ENCODE results near the gene PARD3. TPM values are rescaled to one million over a fixed set of nuclear protein-coding genes. Genes with fewer than 3 reads are reported as not detected.
A peak's percentile ranks its signal among the peaks of the same experiment; 100 is the strongest.

The PARD3 gene
- polyA plus RNA-seq (2012; ENCODE audit: insufficient read length, low read depth), result 28.3 TPM

DNA sequence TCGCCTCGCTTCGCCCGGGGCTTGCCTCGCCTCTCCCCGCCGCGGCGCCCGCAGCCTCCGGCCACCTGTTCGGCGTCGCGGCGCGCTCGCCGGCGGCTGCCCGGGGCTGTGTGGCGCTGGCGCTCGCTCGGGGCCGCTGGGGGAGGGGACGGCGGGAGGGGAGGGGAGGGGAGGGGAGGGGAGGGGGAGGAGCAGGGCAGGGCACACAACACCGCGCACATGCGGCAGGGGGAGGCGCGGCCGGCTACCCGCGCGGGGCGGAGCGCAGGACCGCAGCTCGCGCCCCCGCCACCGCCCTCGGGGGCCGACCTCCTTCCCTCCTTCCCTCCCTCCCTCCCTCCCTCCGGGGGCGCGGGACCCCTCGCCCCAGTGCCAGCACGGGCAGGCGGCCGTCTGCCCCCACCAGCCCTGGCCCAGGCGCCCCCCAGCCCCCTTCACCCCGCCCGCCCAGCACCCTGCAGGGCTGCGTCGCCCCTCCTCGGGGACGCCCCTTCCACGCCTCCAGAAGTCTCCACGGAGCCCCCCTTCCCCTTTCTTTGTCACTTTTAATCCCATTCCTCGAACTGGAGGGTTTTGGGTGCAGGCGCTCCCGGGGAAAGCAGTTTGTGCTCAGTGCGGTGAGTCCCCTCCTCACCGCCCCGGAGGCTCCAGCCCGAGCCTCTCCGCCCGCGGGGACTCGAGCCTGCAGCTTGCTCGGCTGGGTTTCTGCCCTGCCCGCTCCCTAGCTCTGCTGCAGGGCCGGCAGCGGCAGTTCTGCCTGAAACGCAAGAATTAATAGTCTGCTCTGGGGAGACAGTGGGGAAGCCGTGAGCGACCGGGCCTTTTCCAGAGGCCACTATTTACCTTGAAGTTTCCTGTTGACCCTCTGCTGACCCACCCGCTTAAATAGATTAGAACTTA is at the start of gene PARD3:
TSS of gene PARD3 (minus strand) at position 112 of the 900 bp plus-strand sequence. CDS start 301 bp downstream, outside the sequence.
- TF ChIP-seq SIN3A (IDR thresholded peaks at IDR 0.05; ENCODE audit: borderline replicate concordance, insufficient read depth, low read length) (no peak), FOXP2 (optimal IDR thresholded peaks at IDR 0.05; ENCODE audit: borderline replicate concordance, extremely low read depth, extremely low read length, insufficient read depth) (peak; percentile 76), TAF1 (IDR thresholded peaks at IDR 0.05; ENCODE audit: borderline replicate concordance, insufficient read depth, low read length) (no peak)

DNA sequence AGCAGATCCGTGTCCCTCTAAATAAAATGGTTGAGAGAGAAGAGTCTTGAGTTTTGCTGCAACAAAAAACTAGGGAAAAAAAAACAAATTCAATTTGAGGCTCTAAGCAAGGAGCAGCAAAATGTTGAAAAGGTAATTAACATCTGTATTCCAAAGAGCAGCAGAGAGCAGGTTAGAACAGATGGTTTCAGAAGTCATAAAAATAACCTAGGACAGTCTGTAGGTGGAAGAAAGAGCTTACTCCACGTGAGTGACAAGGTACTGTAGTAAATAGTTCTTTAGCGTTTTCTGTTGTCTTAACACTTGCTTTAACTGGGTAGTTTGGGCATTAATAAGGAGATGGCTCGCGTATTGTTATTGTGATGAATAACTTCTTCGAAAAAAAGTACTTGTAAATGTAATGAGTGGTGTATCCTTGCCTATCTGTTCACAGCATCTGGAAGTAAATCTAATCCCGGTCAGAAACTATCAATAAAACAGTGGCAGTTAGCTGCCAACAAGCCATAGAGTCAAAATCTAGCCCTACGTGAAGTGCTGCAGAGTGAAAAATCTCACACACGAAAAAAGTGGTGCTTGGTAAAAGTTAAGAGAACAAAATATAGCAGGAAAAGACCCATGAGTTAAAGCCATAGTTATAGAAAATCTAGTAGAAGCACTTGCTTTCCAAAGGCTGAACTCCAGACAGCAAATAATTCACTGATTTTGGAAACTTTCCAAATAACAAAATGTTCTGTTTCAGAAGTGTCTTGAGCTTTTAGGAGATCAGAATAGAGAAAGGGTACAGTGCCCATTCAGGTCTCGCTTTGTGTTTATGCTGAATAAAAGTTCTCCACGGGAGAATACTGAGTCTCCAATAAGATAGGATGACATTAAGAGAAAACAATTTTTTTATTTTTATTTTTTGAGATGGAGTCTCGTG is 49.3 kb upstream of the PARD3 start:
- TF ChIP-seq FOXP2 (optimal IDR thresholded peaks at IDR 0.05; ENCODE audit: borderline replicate concordance, extremely low read depth, extremely low read length, insufficient read depth) (no peak), TAF1 (IDR thresholded peaks at IDR 0.05; ENCODE audit: borderline replicate concordance, insufficient read depth, low read length) (no peak), REST (IDR thresholded peaks at IDR 0.05; ENCODE audit: insufficient read depth in 1 of 2, low read depth in 2 of 2, low read length in 2 of 2) (no peak), POLR2AphosphoS5 (IDR thresholded peaks at IDR 0.05; ENCODE audit: low read depth, low read length) (no peak), SIN3A (IDR thresholded peaks at IDR 0.05; ENCODE audit: borderline replicate concordance, insufficient read depth, low read length) (no peak)

DNA sequence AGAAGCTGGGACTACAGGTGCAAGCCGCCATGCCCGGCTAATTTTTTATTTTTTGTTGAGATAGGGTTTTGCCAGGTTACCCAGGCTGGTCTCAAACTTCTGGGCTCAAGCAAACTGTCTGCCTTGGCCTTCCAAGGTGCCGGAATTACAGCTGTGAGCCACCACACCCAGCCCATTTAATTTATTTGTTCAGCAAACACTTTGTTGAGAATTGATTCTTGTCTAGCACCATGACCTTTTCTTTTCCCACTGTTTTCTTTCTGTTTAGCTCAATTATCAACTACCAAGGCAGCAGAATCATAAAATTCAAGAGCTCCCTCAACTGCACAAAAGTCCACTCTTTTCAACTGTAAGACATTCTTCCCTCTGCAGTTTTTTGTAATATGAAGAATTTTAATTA is 47.8 kb upstream of the PARD3 start:
- TF ChIP-seq FOXP2 (optimal IDR thresholded peaks at IDR 0.05; ENCODE audit: borderline replicate concordance, extremely low read depth, extremely low read length, insufficient read depth), result no peak
- TF ChIP-seq POLR2AphosphoS5 (IDR thresholded peaks at IDR 0.05; ENCODE audit: low read depth, low read length), result no peak
- no peak for TF ChIP-seq REST (IDR thresholded peaks at IDR 0.05; ENCODE audit: insufficient read depth in 1 of 2, low read depth in 2 of 2, low read length in 2 of 2)
- TF ChIP-seq TAF1 (IDR thresholded peaks at IDR 0.05; ENCODE audit: borderline replicate concordance, insufficient read depth, low read length), result no peak

DNA sequence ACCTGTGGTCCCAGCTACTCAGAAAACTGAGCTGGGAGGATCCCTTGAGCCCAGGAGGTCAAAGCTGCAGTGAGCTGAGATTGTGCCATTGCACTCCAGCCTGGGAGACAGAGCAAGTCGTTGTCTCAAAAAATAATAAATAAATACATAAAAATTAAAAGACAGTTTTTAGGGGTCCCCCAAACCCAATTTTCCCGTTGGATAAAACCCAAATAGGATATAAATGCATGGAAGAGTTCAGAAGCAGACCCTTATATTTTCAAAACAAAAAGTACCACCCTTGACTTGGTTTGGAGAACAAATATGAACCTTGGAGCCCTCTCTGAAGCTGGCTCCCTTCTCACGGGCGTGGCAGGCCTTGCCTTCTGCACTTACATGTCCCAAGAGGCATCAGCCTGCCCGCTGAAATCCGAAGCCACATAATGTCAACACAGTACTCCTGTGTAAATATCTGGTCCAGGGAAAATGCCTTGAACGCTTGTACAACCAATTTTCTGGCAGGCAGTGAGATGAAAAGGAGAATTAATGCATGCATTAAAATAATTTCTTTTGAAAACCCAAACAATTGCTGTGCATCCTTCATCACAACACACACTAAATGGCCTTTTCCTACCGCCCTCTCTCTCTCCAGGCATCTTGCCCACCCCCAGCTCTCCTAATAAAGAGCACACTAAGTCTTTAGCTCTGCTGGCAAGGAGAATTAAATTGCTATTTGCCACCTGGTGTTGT is 46.4 kb upstream of the PARD3 start:
- TF ChIP-seq FOXP2 (optimal IDR thresholded peaks at IDR 0.05; ENCODE audit: borderline replicate concordance, extremely low read depth, extremely low read length, insufficient read depth) (no peak), TAF1 (IDR thresholded peaks at IDR 0.05; ENCODE audit: borderline replicate concordance, insufficient read depth, low read length) (no peak), REST (IDR thresholded peaks at IDR 0.05; ENCODE audit: insufficient read depth in 1 of 2, low read depth in 2 of 2, low read length in 2 of 2) (no peak), SIN3A (IDR thresholded peaks at IDR 0.05; ENCODE audit: borderline replicate concordance, insufficient read depth, low read length) (no peak), POLR2AphosphoS5 (IDR thresholded peaks at IDR 0.05; ENCODE audit: low read depth, low read length) (no peak)

DNA sequence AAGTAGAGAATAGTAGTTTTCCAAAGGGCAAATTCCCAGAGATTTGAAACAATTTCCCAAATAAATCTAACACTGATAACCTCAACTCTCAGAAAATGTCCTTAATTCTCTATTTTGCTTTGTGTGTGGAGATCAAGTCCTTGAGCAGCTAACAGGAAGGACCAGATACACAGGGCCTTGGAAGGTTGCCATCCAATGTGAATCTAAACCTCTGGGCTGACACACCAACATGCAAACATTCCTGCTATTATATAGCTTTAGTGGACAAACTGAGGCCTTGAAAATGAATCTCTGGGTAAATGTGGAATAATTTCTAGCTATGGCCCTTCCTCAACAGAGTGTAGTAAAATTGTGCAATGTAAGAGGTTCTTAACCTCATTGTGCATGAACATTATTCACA is 44.1 kb upstream of the PARD3 start:
- TF ChIP-seq SIN3A (IDR thresholded peaks at IDR 0.05; ENCODE audit: borderline replicate concordance, insufficient read depth, low read length), result no peak
- no peak for TF ChIP-seq TAF1 (IDR thresholded peaks at IDR 0.05; ENCODE audit: borderline replicate concordance, insufficient read depth, low read length)
- no peak for TF ChIP-seq FOXP2 (optimal IDR thresholded peaks at IDR 0.05; ENCODE audit: borderline replicate concordance, extremely low read depth, extremely low read length, insufficient read depth)
- no peak for TF ChIP-seq POLR2AphosphoS5 (IDR thresholded peaks at IDR 0.05; ENCODE audit: low read depth, low read length)
- no peak for TF ChIP-seq REST (IDR thresholded peaks at IDR 0.05; ENCODE audit: insufficient read depth in 1 of 2, low read depth in 2 of 2, low read length in 2 of 2)
